PC-3 (cell line): Measurements from ENCODE around the gene AGTPBP1. TPM values are rescaled to one million over a fixed set of nuclear protein-coding genes. Genes with fewer than 3 reads are reported as not detected.
"Not testable (repeated sequence)": the region's sequence is repeated elsewhere in the genome, so short reads cannot be mapped to it uniquely, and the experiment has no call there.

ENCODE experiments used
- ATAC-seq: fragments of 200-7000 bp; cut with Tn5 transposase; 2 replicates; pipeline ENCODE4 v1.9.1; 2020; ENCODE audit warnings: mild to moderate bottlenecking, moderate library complexity
- BruUV-seq: library from RNA; stranded (reverse); fragments of 400-500 nt; replicated peaks from 2 replicates; lab custom pipeline; 2021; lab: Mats Ljungman, UMichigan
- CTCF ChIA-PET: fragments of 300-600 bp; sonication (Branson Sonifier 250); formaldehyde crosslinking; loops from one replicate; lab custom pipeline; 2022; ENCODE audit warnings: antibody characterized with exemption; lab: Charles Lee
- POLR2A ChIA-PET: fragments of 300-600 bp; sonication (Branson Sonifier 250); formaldehyde crosslinking; loops from one replicate; lab custom pipeline; 2022; ENCODE audit warnings: antibody characterized with exemption; ENCODE audit not compliant: unreplicated experiment; lab: Charles Lee
- DNase-seq: peaks from one replicate; pipeline ENCODE4 v3.0.0-alpha.2; 2015
- H2AFZ ChIP-seq: fragments of 300-600 bp; sonication (generic); 2 replicates; pipeline ENCODE4 v1.6.0; 2016; ENCODE audit warnings: antibody characterized with exemption, low read length
- H3F3A ChIP-seq: fragments of 300-600 bp; sonication (generic); one replicate; pipeline ENCODE4 v1.6.0; 2017; ENCODE audit warnings: antibody characterized with exemption, low read length, control low read depth, mild to moderate bottlenecking; ENCODE audit not compliant: unreplicated experiment
- H3K27ac ChIP-seq: fragments of 300-600 bp; sonication (generic); 2 replicates; pipeline ENCODE4 v1.5.1; 2016; ENCODE audit warnings: mild to moderate bottlenecking, low read length
- H3K27me3 ChIP-seq: fragments of 300-600 bp; sonication (generic); 2 replicates; pipeline ENCODE4 v1.6.1; 2016; ENCODE audit warnings: low read length, mixed read lengths
- H3K36me3 ChIP-seq: fragments of 300-600 bp; sonication (generic); 2 replicates; pipeline ENCODE4 v1.6.1; 2016; ENCODE audit warnings: low read depth, mixed run types, low read length, mixed read lengths
- H3K4me1 ChIP-seq: fragments of 300-600 bp; sonication (generic); 2 replicates; pipeline ENCODE4 v1.5.1; 2016; ENCODE audit warnings: low read length; ENCODE audit not compliant: insufficient read depth
- H3K4me2 ChIP-seq: fragments of 300-600 bp; sonication (generic); 2 replicates; pipeline ENCODE4 v1.6.0; 2016; ENCODE audit warnings: low read length
- H3K4me3 ChIP-seq: fragments of 300-600 bp; sonication (generic); 2 replicates; pipeline ENCODE4 v1.5.1; 2016; ENCODE audit warnings: mild to moderate bottlenecking, low read length, mixed read lengths
- H3K79me2 ChIP-seq: fragments of 300-600 bp; sonication (generic); 2 replicates; pipeline ENCODE4 v1.6.1; 2017; ENCODE audit warnings: low read length, mixed read lengths
- H3K9ac ChIP-seq: fragments of 300-600 bp; sonication (generic); 2 replicates; pipeline ENCODE4 v1.6.0; 2016; ENCODE audit warnings: mild to moderate bottlenecking, low read length
- H3K9me2 ChIP-seq: fragments of 300-600 bp; sonication (generic); replicated peaks from 2 replicates; pipeline ENCODE4 v1.6.1; 2016; ENCODE audit warnings: mixed run types, low read length, mixed read lengths
- H3K9me3 ChIP-seq: fragments of 300-600 bp; sonication (generic); 2 replicates; pipeline ENCODE4 v1.6.1; 2016; ENCODE audit warnings: low read length, mixed read lengths
- H4K20me1 ChIP-seq: fragments of 300-600 bp; sonication (generic); 2 replicates; pipeline ENCODE4 v1.6.1; 2016; ENCODE audit warnings: low read length, mixed read lengths
- EZH2 ChIP-seq: fragments of 300-600 bp; sonication (generic); IDR thresholded peaks from one replicate; pipeline ENCODE4 v1.6.1; 2017; ENCODE audit warnings: antibody characterized with exemption, mild to moderate bottlenecking, low read length; ENCODE audit not compliant: unreplicated experiment
- EZH2phosphoT487 ChIP-seq: fragments of 300-600 bp; sonication (generic); IDR thresholded peaks from 2 replicates; pipeline ENCODE4 v1.6.1; 2018; ENCODE audit warnings: mild to moderate bottlenecking, antibody characterized with exemption, low read length, borderline replicate concordance
- intact Hi-C: fragments of 100-400 bp; cut with micrococcal nuclease; formaldehyde crosslinking; loops from 2 replicates; pipeline ENCODE4 v1.9.0; 2023
- total RNA-seq: library from RNA; depleted of rRNA; stranded (reverse); fragments of >200 nt; gene quantifications from 2 replicates; pipeline ENCODE4 v1.2.3, GENCODE V29; 2014
- TF ChIP-seq, protein P1 (sequence below): fragments of 300-600 bp; sonication (generic); conservative IDR thresholded peaks from 2 replicates; pipeline ENCODE4 v1.5.1; 2017; ENCODE audit warnings: antibody characterized with exemption, low read depth, mild to moderate bottlenecking, low read length

The AGTPBP1 gene
- total RNA-seq, 1 experiment from 2014 or later: 6.0 TPM

DNA sequence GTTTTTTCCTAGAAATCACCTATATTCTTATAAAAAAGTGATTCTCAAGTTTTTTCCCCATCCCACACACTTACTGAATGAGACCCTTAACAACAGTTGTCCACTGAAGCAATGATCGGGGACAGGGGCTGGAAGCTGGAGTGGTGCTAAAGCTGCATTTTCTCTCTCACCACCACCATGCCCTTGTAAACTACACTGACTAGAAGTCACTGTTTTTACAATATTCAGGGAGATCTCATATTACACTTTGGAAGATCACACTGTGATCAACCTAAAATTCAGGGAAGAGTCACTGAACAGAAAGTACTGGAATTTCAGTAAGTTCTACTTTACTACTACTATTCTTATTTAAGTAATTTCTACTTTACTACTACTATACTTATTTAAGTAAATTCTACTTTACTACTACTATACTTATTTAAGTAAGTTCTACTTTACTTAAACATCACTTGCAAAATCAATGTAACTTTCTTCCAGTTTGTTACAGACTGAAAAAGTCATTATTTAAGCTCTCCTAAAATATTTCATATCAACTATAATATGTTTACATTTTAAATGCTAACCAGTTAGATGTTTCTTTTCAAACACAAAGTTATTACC lies 164.3 kb downstream of the AGTPBP1 start:
- BruUV-seq: no TSS peak
- H3K4me1 ChIP-seq: no peaks in the 10 kb centered on the region
- POLR2A ChIA-PET: no interaction called here
- no peaks in the 10 kb centered on the region for H3K9me3 ChIP-seq
- H4K20me1 ChIP-seq: no peaks in the 10 kb centered on the region
- no peaks in the 10 kb centered on the region for H3F3A ChIP-seq
- H3K27ac ChIP-seq: no peak overlapping the region
- no peak overlapping the region for H3K4me3 ChIP-seq
- CTCF ChIA-PET: no interaction called here
- H3K9me2 ChIP-seq: no peaks in the 10 kb centered on the region
- no peaks in the 10 kb centered on the region for H3K79me2 ChIP-seq
- no peaks in the 10 kb centered on the region for H3K36me3 ChIP-seq
- no peak overlapping the region for H3K4me2 ChIP-seq
- ATAC-seq: peak; percentile 61
- no peak for DNase-seq
- H3K27me3 ChIP-seq: no peaks in the 10 kb centered on the region
- no peak overlapping the region for H3K9ac ChIP-seq
- TF ChIP-seq, protein P1, sequence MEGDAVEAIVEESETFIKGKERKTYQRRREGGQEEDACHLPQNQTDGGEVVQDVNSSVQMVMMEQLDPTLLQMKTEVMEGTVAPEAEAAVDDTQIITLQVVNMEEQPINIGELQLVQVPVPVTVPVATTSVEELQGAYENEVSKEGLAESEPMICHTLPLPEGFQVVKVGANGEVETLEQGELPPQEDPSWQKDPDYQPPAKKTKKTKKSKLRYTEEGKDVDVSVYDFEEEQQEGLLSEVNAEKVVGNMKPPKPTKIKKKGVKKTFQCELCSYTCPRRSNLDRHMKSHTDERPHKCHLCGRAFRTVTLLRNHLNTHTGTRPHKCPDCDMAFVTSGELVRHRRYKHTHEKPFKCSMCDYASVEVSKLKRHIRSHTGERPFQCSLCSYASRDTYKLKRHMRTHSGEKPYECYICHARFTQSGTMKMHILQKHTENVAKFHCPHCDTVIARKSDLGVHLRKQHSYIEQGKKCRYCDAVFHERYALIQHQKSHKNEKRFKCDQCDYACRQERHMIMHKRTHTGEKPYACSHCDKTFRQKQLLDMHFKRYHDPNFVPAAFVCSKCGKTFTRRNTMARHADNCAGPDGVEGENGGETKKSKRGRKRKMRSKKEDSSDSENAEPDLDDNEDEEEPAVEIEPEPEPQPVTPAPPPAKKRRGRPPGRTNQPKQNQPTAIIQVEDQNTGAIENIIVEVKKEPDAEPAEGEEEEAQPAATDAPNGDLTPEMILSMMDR: no peak
- TF ChIP-seq EZH2 (no peak), EZH2phosphoT487 (no peak)
- H2AFZ ChIP-seq: no peak overlapping the region
- intact Hi-C loops: no loop called here

DNA sequence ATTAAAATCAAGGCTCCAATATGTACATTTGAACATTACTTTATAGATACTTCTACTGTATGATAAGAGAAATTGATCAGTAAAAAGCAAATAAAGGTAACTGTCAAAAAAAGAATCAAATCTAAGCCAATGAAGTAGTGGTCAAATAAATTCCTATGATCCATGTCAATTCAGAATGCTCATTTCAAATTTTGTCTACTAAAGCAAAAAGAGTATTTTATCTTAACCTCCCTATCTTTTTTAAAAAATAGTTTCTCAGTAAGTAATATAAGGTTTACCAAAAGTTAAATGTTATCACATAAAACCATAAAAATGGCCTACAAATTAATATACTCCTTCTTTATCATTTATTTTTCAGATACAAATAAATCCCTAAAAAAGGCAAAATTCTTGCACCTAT lies 165.9 kb downstream of the AGTPBP1 start:
- no peak for DNase-seq
- POLR2A ChIA-PET: no interaction called here
- BruUV-seq: no TSS peak

DNA sequence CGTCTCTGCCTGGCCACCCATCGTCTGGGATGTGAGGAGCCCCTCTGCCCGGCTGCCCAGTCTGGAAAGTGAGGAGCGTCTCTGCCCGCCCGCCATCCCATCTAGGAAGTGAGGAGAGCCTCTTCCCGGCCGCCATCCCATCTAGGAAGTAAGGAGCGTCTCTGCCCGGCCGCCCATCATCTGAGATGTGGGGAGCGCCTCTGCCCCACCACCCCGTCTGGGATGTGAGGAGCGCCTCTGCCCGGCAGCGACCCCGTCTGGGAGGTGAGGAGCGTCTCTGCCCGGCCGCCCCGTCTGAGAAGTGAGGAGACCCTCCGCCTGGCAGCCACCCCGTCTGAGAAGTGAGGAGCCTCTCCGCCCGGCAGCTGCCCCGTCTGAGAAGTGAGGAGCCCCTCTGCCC lies 168.2 kb downstream of the AGTPBP1 start:
- H3K27me3 ChIP-seq, H3K9ac ChIP-seq, H4K20me1 ChIP-seq, intact Hi-C loops, ATAC-seq, H3K9me2 ChIP-seq, H3K36me3 ChIP-seq, H3K4me2 ChIP-seq, CTCF ChIA-PET, BruUV-seq, H2AFZ ChIP-seq, H3K27ac ChIP-seq, H3K9me3 ChIP-seq, DNase-seq, H3K4me1 ChIP-seq, H3K79me2 ChIP-seq, POLR2A ChIA-PET, H3F3A ChIP-seq, H3K4me3 ChIP-seq: not testable (repeated sequence)

More for the DNA sequence above, 165.9 kb downstream of the AGTPBP1 start:
- no peaks in the 10 kb centered on the region for H4K20me1 ChIP-seq
- H3K27ac ChIP-seq: no peak overlapping the region
- no peak overlapping the region for H3K4me3 ChIP-seq
- TF ChIP-seq, protein P1: no peak
- no peak for TF ChIP-seq EZH2phosphoT487
- no peak for TF ChIP-seq EZH2
- ATAC-seq: no peak
- no peaks in the 10 kb centered on the region for H3K9me2 ChIP-seq
- CTCF ChIA-PET: no interaction called here
- H2AFZ ChIP-seq: no peak overlapping the region
- no peaks in the 10 kb centered on the region for H3K9me3 ChIP-seq
- H3K79me2 ChIP-seq: no peaks in the 10 kb centered on the region
- H3K4me2 ChIP-seq: no peak overlapping the region
- H3K36me3 ChIP-seq: no peaks in the 10 kb centered on the region
- intact Hi-C loops: no loop called here
- no peak overlapping the region for H3K9ac ChIP-seq
- H3K4me1 ChIP-seq: no peaks in the 10 kb centered on the region
- H3F3A ChIP-seq: no peaks in the 10 kb centered on the region
- H3K27me3 ChIP-seq: no peaks in the 10 kb centered on the region

DNA sequence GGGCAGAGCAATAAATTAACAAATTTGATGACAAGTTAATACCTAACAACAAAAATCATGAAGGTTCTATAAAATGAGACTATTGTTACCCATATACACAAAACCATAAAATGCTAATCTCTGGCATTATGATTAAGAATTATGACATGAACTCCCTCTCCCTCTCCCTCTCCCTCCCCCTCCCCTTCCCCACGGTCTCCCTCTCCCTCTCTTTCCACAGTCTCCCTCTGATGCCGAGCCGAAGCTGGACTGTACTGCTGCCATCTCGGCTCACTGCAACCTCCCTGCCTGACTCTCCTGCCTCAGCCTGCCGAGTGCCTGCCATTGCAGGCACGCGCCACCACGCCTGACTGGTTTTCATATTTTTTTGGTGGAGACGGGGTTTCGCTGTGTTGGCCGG lies 168.8 kb downstream of the AGTPBP1 start:
- H3K9me2 ChIP-seq, H3K4me3 ChIP-seq, H3K36me3 ChIP-seq, H3K9ac ChIP-seq, H3F3A ChIP-seq, CTCF ChIA-PET, H3K27ac ChIP-seq, H3K4me2 ChIP-seq, H3K79me2 ChIP-seq, BruUV-seq, intact Hi-C loops, H2AFZ ChIP-seq, H3K4me1 ChIP-seq, H3K27me3 ChIP-seq, DNase-seq, POLR2A ChIA-PET, H3K9me3 ChIP-seq, H4K20me1 ChIP-seq, ATAC-seq: not testable (repeated sequence)
